DMS53 treated with DMSO at 0.1 percent for 48 hours (cell line): Measurements from ENCODE around the gene NPR2.

Experiments
- DNase-seq: peaks from one replicate; lab custom pipeline; 2025; ENCODE audit not compliant: unreplicated experiment; lab: John Stamatoyannopoulos, UW

NPR2 gene

DNA sequence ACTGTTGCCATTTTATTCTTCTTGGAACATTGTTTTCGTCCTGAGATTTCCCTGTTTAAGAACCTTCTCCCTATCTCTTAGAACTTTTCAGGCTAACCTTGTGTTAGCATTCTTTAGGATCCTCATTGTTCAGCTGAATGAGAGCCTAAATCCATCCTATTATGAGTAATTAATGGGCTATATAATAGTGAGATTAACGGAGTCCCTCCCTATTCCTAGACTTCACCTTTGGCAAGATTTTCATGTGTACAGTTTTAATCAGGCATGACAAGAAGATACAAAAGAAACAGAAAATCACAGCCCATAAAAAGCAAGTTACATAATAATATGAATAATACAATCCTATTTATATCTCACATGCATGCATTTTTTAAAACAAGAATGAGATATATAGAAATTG lies 28.2 kb upstream of the NPR2 start:
- no peak for DNase-seq

DNA sequence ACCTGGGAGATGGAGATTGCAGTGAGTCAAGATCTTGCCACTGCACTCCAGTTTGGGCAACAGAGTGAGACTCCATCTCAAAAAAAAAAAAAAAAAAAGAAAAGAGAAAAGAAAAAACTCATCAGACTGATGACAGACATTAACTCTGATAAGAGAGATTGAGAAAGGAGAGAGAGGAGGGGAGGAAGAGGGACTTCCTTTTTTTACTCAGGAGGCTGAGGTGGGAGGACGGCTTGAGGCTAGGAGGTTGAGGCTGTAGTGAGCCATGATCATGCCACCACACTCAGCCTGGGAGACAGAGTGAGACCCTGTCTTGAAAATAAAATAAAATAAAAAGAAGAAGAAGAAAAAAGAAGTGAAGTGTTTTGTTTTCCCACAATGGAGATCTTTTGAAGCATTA lies 27.6 kb upstream of the NPR2 start:
- DNase-seq: no peak

GRCh38 chr9:35766997-35767396 lies 24.4 kb upstream of the NPR2 start:
- DNase-seq: no peak

GRCh38 chr9:35767458-35767857 lies 23.9 kb upstream of the NPR2 start:
- DNase-seq: no peak

DNA sequence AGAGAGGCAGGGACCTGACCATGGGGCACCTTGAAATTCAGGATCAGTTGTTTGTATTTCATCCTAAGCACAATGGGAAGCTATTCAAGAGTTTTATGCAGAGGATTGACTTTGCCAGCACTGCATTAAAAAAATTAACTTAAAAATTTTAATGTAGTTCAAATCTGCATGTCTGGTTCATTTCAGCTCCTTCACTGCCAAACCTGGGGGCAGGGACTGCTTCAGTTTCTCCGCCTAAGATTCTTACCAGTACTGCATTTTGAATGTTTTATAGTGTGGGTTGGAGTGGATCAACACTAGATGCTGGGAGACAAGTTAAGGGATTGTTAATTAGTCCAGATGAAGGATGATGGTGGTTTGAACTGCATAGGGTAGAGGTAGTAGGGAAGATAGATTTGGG lies 21.6 kb upstream of the NPR2 start:
- no peak for DNase-seq

DNA sequence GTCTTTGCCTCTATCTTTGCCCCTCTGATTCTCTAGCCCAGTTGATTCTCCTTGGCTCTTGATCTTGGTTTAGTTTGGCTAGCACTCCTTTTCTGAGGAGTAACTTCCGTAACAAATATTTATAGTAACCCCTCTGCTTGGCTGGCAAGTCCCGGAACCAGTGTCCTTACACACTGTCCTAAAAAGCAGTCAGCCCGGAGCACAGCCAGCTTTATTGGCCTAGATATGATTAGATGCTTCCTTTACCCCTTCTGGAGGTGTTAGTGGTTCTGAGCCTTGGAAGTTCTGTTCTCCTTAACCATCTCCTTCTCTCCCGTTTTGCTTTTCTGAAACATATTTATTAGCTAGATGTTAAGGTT lies 20.3 kb upstream of the NPR2 start:
- DNase-seq: no peak

GRCh38 chr9:35771534-35771933 lies 19.9 kb upstream of the NPR2 start:
- peak; percentile 16 for DNase-seq

- no peak for DNase-seq
These were observed 19.4 kb upstream of the NPR2 start for GRCh38 chr9:35771943-35772342.

DNA sequence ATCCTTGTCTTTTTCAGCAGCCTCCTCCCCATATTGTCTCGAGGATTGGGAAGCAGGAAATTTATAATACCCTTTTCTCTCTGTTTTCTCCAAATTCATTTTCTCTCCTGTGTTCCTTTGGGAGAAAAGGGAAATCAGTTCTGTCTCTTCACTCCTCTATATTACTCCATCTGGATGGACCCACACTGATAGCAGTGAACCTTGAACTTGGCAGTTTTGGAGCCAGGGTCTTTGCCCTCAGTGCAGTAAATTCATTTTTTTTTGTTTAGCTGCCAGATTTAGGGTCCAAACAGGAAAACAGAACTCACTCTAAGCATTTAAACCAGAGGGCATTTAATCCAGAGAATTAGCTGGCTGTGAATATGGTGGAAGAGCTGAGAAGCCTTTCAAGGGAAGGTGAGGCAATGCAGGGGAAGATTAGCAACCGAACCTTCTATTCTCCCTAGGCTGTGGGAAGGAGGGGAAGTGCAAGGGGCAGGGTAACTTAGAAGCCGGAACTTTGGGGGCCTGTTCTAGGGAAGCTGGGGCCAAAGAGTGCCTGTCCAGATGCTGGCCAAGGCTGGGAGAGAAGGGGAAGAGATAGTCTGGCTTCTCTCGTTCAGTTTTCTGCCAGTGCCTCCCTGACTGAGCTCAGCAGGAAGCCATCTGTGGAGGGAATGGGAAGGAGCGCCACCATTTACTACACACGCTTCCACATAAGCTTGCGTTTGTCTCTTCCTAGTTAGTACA lies 16.3 kb upstream of the NPR2 start:
- DNase-seq: no peak

DNA sequence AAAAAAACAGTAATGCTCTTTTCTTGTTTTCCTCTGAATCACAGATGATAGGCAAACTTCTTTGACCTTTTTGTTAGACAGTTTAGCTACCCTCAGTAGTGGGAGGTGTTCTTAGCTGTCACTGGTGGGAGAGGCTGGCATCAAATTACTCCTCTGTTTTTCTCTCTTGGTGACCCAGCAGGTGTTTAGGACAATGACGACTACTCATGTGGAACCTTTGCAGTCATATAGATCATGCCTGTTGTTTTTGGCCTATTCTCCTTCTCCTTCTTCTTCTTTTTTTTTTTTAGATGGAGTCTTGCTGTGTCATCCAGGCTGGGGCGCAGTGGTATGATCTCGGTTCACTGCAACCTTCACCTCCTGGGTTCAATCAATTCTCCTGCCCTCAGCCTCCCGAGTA lies 15.4 kb upstream of the NPR2 start:
- DNase-seq: peak; percentile 75

- DNase-seq: no peak
These were observed 12.9 kb upstream of the NPR2 start for GRCh38 chr9:35778496-35778895.

GRCh38 chr9:35781066-35781465 lies 10.3 kb upstream of the NPR2 start:
- no peak for DNase-seq

GRCh38 chr9:35783418-35783817 lies 8.0 kb upstream of the NPR2 start:
- no peak for DNase-seq

- DNase-seq: no peak
These were observed 1.9 kb upstream of the NPR2 start for GRCh38 chr9:35789541-35789940.

DNA sequence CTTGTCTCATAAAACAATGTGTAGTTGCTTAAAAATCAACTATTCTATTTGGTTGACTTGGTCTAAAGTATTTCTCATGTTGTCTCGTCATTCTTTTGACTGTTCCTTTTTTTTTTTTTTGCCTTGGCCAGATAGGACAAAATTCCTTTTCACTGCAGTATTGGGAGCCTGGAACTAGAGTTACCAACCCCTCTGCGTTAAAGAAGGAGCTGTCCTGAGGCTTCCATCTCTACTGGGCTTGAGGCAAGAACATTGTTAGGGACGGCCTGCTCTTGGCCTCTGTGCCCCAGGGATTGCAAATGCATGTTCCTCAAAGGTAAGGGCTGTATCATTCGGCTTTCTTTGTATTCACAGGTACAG lies 1.4 kb upstream of the NPR2 start:
- DNase-seq: no peak

- DNase-seq: peak; percentile 70
These were observed 750 bp upstream of the NPR2 start for GRCh38 chr9:35790385-35791296.

GRCh38 chr9:35792024-35792813 lies 828 bp downstream of the NPR2 start:
- no peak for DNase-seq

- no peak for DNase-seq
These were observed 1.4 kb downstream of the NPR2 start for GRCh38 chr9:35792826-35793225.

DNA sequence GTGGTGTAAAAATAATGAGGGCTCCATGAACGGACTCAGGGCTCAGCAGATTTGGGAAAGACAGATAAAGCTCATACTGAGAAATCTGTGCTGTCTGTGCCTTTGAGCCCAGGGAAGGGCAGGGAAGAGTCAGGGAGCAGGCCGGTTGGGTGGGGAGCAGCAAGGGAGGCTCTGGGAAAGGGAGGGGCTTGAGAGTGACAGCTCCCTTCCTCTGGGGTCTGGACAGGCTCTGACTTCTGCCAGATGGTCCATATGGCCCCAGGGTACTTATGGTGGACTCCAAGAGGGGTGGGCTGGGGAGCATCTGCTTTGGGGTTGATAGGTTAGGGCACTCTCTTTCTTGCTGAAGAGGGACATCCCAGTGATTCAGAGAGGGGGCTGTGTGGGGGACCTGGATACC lies 2.1 kb downstream of the NPR2 start:
- DNase-seq: no peak

DNA sequence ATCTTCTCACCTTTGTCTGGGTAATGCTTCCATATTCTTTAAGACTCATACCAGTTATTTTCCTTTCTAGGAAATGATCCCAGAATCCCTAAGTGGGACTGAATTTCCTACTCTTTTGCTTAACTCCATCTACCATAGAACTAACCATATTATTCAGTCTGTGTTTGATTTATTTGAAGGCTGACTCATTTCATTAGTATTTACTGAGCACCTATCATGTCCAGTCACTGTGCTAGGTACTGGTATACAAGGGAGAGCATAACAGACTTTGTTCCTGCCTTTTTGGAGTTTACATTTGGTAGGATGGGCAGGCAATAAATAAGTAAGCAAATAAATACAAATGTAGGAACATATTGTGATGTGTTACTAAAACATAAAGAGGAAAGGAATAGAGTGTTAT lies 4.3 kb downstream of the NPR2 start:
- DNase-seq: no peak

GRCh38 chr9:35797311-35798109 lies 6.1 kb downstream of the NPR2 start:
- no peak for DNase-seq
